Testis (tissue), 3 donors: Measurements from ENCODE around the gene MAPK10. TPM values are rescaled to one million over a fixed set of nuclear protein-coding genes. Genes with fewer than 3 reads are reported as not detected.

Source experiments
- DNase-seq: peaks from one replicate; pipeline ENCODE4 v3.0.0-alpha.2; 2019
- H3K27ac ChIP-seq, 2 donors: fragments of 200-600 bp; sonication (generic); one replicate each; pipeline ENCODE4 v1.5.1; 2019
- H3K27me3 ChIP-seq: fragments of 200-600 bp; sonication (generic); one replicate; pipeline ENCODE4 v1.5.1; 2019
- H3K36me3 ChIP-seq: fragments of 200-600 bp; sonication (generic); one replicate; pipeline ENCODE4 v1.5.1; 2017; ENCODE audit warnings: low read depth; ENCODE audit errors: missing control alignments
- H3K4me1 ChIP-seq: fragments of 200-600 bp; sonication (generic); one replicate; pipeline ENCODE4 v1.5.1; 2019
- H3K4me3 ChIP-seq, 2 donors: fragments of 200-600 bp; sonication (generic); one replicate each; pipeline ENCODE4 v1.5.1; 2017 to 2019
- H3K9me3 ChIP-seq: fragments of 200-600 bp; sonication (generic); one replicate; pipeline ENCODE4 v1.5.1; 2017
- POLR2A ChIP-seq: fragments of 450-650 bp; IDR thresholded peaks from one replicate; pipeline ENCODE4 v1.6.1; 2017; ENCODE audit warnings: antibody characterized with exemption, mild to moderate bottlenecking, moderate library complexity
- WGBS, 2 donors: methylation state at CpG; one replicate each; pipeline ENCODE4 v1.1.5; 2018; 5-methylcytosine and 5-hydroxymethylcytosine counted together
- intact Hi-C: fragments of 100-400 bp; cut with DNase I; formaldehyde crosslinking; loops from one replicate; pipeline ENCODE4 v1.15.1; 2023; ENCODE audit warnings: low total_unique reads
- polyA plus RNA-seq: library from polyadenylated mRNA; stranded (reverse); fragments of 350-450 nt; fragmentation: Illumina TruSeq; extraction: RNeasy Lipid Tissue Mini Kit (QIAGEN cat#74804); gene quantifications from one replicate; pipeline ENCODE4 v1.2.3, GENCODE V29; 2014; ENCODE audit warnings: low read depth, low replicate concordance; ENCODE audit not compliant: insufficient read depth
- total RNA-seq, 2 donors: library from RNA; depleted of rRNA; stranded (reverse); fragments of >200 nt; gene quantifications; one replicate each; pipeline ENCODE4 v1.2.3, GENCODE V29; 2016
- TF ChIP-seq, protein P1 (sequence below), 3 experiments: fragments of 450-650 bp in 2 of 3; fragments of 200-600 bp in 1 of 3; sonication (generic) in 1 of 3; IDR thresholded peaks; one replicate each; pipeline ENCODE4 v1.5.1; 2016 to 2019; ENCODE audit warnings: antibody characterized with exemption in 3 of 3, mild to moderate bottlenecking in 2 of 3, moderate library complexity in 1 of 3

Gene MAPK10
- total and polyA plus RNA-seq, 3 donors from 2014 or later: 56.1 to 64.6 (median 61.1) TPM

DNA sequence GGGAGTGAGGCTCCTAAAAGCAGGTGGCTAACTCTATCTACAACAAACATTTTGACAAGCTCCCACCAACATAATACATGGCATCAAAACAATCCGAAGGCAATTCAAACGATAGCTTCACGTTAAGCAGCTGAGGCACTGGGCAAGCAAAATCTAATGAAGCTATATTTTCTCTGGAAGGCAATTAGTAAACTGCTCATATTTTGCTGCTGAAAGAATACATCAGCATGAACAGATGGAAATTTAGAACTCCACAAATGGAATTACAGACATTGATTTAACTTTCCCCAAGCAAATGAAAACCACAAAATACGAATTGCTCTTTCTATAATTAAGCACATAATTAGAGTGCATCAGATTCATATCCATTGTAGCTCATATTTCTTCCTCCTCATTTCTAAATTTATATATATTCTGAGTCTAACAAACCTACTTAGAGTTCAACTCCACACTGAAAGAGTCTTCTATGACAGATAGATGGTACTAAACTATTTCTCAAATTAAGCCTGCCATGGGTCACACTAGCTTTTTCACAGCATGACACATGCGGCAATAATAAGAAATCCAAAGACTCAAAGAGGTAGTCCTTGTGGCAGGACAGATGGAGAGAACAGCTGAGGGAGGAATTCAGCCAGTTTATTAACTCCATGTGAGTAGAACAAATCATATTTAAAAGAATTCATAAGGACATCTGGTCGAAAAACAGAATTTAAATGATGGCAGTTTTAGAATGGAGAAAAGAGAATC is 305.4 kb downstream of the MAPK10 start:
- intact Hi-C loops: no loop called here
- H3K27ac ChIP-seq: no peak overlapping the region
- no peaks in the 10 kb centered on the region for H3K9me3 ChIP-seq
- no peak for TF ChIP-seq POLR2A
- TF ChIP-seq, protein P1, sequence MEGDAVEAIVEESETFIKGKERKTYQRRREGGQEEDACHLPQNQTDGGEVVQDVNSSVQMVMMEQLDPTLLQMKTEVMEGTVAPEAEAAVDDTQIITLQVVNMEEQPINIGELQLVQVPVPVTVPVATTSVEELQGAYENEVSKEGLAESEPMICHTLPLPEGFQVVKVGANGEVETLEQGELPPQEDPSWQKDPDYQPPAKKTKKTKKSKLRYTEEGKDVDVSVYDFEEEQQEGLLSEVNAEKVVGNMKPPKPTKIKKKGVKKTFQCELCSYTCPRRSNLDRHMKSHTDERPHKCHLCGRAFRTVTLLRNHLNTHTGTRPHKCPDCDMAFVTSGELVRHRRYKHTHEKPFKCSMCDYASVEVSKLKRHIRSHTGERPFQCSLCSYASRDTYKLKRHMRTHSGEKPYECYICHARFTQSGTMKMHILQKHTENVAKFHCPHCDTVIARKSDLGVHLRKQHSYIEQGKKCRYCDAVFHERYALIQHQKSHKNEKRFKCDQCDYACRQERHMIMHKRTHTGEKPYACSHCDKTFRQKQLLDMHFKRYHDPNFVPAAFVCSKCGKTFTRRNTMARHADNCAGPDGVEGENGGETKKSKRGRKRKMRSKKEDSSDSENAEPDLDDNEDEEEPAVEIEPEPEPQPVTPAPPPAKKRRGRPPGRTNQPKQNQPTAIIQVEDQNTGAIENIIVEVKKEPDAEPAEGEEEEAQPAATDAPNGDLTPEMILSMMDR (IDR thresholded peaks at IDR 0.05): no peak
- no peak for DNase-seq
- no peak overlapping the region for H3K4me3 ChIP-seq
- no peaks in the 10 kb centered on the region for H3K36me3 ChIP-seq
- H3K27me3 ChIP-seq: no peaks in the 10 kb centered on the region
- no peaks in the 10 kb centered on the region for H3K4me1 ChIP-seq
- WGBS, 2 donors: 74 to 84% methylated on average over 6 of the region's 6 CpGs

DNA sequence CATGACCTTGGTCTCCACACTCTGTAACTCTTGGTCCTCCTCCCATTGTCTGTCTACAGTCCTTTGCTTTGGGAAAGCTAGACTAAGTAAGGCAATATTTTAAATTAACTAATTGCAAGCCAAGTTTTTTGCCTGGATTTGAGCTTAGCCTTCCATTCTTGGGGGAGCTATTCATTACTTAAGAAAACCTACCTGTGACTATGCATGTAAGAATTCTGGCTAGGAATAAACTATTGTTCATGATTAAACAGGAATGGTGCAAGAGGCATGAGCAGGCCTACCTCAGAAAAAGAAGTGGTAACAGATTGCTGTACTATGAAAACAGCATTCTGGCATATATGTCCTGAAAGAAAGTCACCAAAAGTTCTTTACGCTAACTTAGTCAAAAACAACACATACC is 309.4 kb downstream of the MAPK10 start:
- Histone ChIP-seq H3K9me3 (no peaks in the 10 kb centered on the region), H3K27ac (no peak overlapping the region), H3K36me3 (no peaks in the 10 kb centered on the region), H3K4me1 (no peaks in the 10 kb centered on the region), H3K4me3 (no peak overlapping the region), H3K27me3 (no peaks in the 10 kb centered on the region)
- DNase-seq: no peak
- 96 to 100% methylated on average over 1 of the region's 1 CpG for WGBS, 2 donors
- TF ChIP-seq, protein P1 (IDR thresholded peaks at IDR 0.05): no peak
- TF ChIP-seq POLR2A: no peak
- intact Hi-C loops: no loop called here

DNA sequence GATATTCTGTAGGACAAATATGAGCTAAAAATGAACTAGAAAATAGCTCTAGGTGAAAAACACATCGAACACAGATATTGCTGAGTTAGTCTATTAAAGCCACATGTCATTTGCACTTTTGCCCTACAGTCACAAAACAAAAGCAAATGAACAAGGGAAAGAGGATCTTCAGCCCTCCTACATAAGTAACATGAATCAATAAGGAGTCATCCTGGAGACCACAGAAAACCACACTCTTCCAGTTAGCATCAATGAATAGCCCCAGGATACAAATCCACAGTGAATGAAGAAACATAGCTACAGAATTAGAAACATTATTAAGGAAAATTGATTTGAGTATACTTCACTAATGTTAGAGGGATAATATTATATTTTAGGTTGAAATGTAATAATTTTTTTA is 311.4 kb downstream of the MAPK10 start:
- no peak for TF ChIP-seq POLR2A
- TF ChIP-seq, protein P1 (IDR thresholded peaks at IDR 0.05): no peak

DNA sequence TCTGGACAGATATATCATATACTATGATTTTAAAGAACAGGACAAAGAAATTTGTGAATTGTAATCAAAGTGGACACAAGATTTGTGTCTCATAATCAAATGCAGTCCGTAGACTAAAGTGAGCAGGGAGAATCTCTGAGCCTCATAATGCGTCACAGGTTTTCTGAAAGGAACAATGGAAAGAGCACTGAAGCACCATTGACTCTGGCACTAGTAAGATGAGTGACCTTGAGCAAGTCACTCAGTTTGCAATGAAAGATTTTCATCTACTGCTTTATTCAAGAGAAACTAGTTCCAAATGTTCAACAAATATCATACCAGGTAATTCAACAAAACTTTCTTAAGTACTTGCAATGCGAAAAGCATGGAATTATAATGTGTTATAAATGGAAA is 315.3 kb downstream of the MAPK10 start:
- Histone ChIP-seq H3K9me3 (no peaks in the 10 kb centered on the region), H3K4me3 (no peak overlapping the region), H3K27me3 (no peaks in the 10 kb centered on the region), H3K36me3 (no peaks in the 10 kb centered on the region), H3K27ac (no peak overlapping the region), H3K4me1 (no peaks in the 10 kb centered on the region)
- DNase-seq: no peak
- 60 to 64% methylated on average over 3 of the region's 3 CpGs for WGBS, 2 donors
- intact Hi-C loops: no loop called here
- no peak for TF ChIP-seq POLR2A
- TF ChIP-seq, protein P1 (IDR thresholded peaks at IDR 0.05): no peak

More for the DNA sequence above, 311.4 kb downstream of the MAPK10 start:
- intact Hi-C loops: no loop called here
- Histone ChIP-seq H3K36me3 (no peaks in the 10 kb centered on the region), H3K9me3 (no peaks in the 10 kb centered on the region), H3K4me1 (no peaks in the 10 kb centered on the region), H3K27ac (no peak overlapping the region), H3K27me3 (no peaks in the 10 kb centered on the region), H3K4me3 (no peak overlapping the region)
- no peak for DNase-seq
- WGBS, 2 donors: 86 to 91% methylated on average over 1 of the region's 1 CpG
